HG02852 (cell line): Measurements from ENCODE around the gene DSG3.
"Not testable (repeated sequence)": the region's sequence is repeated elsewhere in the genome, so short reads cannot be mapped to it uniquely, and the experiment has no call there.

Experiments used
- ATAC-seq: cut with Tn5 transposase; IDR thresholded peaks from one replicate; pipeline ENCODE4 v1.9.1; 2021; ENCODE audit warnings: mild to moderate bottlenecking, moderate library complexity; ENCODE audit not compliant: unreplicated experiment

Gene DSG3

DNA sequence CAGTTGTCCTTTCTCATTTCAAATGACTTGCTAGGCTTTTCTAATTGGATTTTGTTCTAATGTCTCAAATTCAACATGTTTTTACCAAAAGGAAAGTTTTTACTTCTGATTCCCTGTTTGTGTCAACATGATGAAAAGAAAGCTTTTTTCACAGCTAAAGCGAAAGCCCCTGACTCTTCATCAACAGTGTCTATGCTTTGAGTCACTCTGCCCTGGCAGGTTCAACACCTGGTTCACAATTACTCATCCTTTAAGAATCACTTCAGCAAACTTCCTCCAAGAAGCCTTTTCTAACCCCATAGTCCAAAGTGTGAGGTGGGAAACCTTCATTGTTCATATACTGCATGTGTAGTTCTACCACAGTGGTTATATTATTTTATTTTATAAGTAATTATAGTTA, 42.8 kb downstream of the DSG3 start:
- ATAC-seq = peak; percentile 84

DNA sequence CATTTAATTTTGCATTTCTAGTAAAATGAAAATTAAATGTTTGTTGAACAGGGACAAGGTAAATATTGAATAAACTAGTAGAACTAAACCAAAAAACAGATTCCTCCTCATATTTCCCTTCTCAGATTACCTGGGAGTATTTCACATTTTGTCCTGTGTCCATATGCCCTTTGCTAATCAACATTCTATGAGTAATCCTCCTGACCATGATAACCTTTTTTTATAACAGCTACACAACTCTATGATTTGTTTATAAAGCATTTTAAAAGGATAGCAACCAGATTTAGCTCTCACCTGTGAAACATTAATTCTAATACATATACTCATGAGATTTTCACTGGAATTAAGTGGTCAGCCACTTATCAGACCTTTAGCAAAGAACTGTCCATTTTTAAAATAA, 43.3 kb downstream of the DSG3 start:
- no peak for ATAC-seq

GRCh38 chr18:31491586-31491985, 44.0 kb downstream of the DSG3 start:
- no peak for ATAC-seq

GRCh38 chr18:31492671-31493070, 45.1 kb downstream of the DSG3 start:
- ATAC-seq = no peak

DNA sequence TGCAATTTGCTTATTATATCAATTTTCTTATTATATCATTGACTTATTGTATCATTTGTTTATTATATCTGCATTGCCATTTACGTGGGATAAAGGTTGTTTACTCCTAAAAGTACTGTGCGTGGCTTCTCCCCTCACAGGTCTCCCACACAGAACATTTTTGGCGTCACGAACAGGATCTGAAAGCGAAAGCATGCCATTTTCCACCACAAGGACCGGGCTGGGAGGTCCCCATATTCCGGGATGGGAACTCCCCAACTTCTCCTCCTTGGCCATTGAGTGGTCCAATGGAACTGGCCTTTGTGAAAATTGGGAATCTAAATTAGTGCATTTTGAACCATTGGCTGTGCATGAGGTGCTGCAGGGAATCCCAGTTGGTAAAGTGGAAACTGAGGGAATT, 45.6 kb downstream of the DSG3 start:
- no peak for ATAC-seq

GRCh38 chr18:31493941-31494340, 46.4 kb downstream of the DSG3 start:
- no peak for ATAC-seq

GRCh38 chr18:31494705-31495244, 47.2 kb downstream of the DSG3 start:
- not testable (repeated sequence) for ATAC-seq

DNA sequence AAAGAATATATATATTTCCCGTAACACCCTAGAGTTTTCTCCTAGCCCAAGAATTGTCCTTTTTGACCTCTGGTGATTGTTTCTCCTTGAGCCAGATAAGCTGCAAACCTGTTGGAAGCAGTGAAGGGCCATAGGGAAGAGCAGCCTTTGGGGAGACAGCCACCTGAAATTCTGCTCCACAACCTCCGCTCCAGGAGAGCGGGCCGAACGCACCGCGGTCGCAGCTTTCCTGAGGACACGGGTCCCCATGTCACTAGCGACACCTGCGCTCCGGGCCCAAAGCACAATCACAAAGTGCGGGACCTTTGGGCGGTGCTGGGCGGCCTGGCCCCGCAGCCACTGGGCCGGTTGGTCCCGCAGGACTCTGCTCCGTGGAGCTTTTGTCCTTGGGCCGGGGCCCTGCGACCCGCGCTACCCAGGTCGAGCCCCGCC, 49.9 kb downstream of the DSG3 start:
- ATAC-seq = peak; percentile 9

DNA sequence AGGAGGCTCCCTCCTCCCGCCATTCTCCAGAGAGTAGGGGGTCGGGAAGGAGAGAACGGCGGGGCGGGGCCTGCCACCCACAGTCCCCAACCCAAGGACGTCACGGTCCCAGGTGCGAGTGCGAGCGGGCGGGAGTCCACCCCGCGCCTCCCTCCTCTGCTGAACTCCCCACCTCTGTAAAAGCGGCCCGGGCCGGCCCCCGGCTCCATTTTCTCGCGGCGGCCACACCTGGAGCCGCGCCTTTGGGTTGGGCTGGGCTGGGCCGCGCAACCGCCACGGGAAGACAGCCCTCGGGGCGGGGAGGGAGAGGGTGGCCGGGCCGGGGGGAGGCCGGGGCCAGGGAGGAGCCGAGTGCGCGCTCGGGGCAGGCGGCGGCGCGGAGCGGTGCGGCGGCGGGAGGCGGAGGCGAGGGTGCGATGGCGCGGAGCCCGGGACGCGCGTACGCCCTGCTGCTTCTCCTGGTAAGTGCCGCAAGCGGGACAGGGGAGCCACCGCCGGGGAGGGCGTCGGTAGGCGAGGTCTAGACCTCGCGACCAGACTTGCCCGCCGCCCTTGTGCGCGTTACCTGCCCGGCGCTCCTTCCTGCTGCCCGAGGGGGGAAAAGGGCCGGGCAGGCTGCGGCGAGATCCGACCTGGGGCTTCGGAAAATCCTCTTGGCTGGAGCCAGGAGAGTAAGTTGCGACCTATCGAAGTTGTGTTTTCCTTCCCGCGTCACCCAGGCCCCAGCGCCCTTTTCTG, 50.5 kb downstream of the DSG3 start, which contains the start of gene DSG2:
DSG2 (plus strand) TSS at position 342 of the 738 bp plus-strand sequence; CDS start at position 417, 75 bp downstream.
- ATAC-seq = peak; percentile 53

DNA sequence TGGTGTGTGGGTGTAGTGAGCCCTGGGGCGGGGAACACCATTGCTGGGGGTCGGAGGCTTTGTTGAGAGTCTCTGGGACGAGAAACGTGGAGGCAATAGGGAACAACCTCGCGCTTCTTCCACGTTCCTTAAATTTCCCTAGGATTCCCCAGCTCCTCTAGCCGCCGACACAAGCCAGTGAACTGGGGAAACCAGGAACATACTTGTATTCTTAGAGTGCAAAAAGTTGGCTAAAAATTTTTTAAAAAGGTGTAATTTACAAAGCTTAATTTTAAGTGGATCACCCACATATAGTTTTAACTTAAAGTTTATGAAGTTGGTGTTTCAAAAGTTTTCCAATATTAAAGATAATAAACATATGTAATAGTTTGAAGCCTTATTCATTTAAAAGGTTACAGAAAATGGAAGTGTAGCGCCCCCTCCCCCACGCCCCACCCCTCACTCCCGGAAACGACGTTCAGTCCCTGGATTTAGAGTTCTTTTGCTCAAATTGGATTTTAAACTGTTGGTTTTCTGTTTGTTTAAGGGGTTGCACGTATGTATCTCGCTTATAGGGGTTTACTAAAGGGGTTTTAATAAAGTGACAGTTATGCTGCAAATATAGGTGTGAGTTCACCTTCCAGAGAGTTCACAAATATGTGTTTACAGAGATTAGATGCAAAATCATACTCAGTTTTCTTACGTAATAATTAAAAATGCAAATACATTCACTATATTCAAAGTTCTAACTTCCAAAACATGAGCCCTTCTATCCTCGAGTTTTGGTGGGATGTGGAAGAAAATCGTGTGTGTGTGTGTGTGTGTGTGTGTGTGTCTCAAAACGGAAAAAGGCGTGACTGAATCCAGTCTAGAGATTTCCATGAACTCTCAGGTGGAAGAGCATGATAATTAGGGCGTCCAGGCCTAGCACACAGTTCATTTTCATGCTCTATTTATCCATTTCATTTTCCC, 51.3 kb downstream of the DSG3 start:
- no peak for ATAC-seq

GRCh38 chr18:31500051-31500688, 52.6 kb downstream of the DSG3 start:
- ATAC-seq = peak; percentile 82

- ATAC-seq = no peak
Observed at GRCh38 chr18:31503011-31503410, 55.5 kb downstream of the DSG3 start.

- ATAC-seq = no peak
Observed at GRCh38 chr18:31504455-31505147, 57.1 kb downstream of the DSG3 start.

DNA sequence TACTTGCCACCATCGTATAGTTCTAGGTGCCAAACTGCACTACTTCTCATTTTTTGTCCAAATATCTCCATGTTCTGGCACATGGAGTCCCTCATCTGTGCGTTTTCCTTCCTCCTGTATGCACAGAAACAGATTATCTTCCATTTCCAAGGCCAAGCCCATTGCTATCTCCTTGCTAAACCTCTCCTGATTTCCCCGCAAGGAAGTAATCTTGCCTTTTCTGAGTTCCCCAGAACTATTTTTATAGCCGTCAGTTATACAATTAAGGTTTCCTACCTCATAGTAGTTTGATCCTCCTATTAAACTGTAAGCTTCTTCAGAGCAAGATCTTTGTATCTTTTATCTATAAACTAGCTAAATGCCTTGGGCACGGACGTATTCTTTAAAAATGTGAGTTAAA, 57.6 kb downstream of the DSG3 start:
- ATAC-seq = no peak

GRCh38 chr18:31506024-31506742, 58.6 kb downstream of the DSG3 start:
- no peak for ATAC-seq

DNA sequence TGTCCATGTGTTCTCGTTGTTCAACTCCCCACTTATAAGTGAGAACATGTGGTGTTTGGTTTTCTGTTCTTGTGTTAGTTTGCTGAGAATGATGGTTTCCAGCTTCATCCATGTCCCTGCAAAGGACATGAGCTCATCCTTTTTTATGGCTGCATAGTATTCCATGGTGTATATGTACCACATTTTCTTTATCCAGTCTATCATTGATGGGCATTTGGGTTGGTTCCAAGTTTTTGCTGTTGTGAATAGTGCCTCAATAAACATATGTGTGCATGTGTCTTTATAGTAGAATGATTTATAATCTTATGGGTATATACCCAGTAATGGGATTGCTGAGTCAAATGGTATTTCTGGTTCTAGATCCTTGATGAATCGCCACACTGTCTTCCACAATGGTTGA, 59.6 kb downstream of the DSG3 start:
- not testable (repeated sequence) for ATAC-seq

- no peak for ATAC-seq
Observed at GRCh38 chr18:31508781-31509180, 61.2 kb downstream of the DSG3 start.

DNA sequence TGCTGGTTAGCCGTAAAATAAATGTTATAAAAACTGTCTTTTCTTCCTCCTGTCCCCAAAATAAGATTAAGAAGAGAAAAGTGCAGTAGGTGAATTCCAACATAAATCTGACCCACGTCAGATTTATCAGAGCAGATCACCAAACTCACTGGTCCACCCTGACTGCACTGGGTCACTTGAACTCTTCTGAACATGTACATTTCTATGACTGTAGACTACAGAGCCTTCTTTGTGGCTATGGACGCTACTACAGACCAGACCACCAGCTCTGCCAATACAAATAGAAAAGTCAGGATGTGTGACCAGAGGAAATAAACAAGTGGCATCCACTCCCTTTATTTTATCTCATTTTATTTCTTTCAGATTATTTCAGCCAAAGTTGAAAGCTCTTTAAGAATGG, 62.0 kb downstream of the DSG3 start:
- ATAC-seq = no peak

GRCh38 chr18:31510319-31510718, 62.8 kb downstream of the DSG3 start:
- ATAC-seq = no peak

DNA sequence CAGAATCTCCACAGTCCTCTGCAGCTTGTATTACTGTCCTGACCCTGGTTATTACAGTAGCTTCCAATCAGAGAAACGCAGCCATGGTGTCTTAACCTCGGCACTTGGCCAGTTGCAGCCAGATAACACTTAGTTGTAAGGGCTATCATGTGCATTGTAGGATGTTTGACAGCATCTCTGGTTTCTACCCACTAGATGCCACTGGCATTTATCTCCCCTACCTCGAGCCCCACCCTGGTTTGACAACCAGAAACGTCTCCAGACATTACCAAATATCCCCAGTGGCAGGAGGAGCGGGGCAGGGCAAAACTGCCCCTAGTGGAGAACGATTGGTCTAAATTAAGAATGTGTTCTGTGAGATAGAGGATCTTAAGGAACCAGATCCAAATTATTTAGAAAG, 63.6 kb downstream of the DSG3 start:
- ATAC-seq = no peak
